ENCODE results near the gene AHDC1. TPM values are rescaled to one million over a fixed set of nuclear protein-coding genes. Genes with fewer than 3 reads are reported as not detected.
"Not testable (repeated sequence)": the region's sequence is repeated elsewhere in the genome, so short reads cannot be mapped to it uniquely, and the experiment has no call there.

The AHDC1 gene
- total RNA-seq, 1 donor from 2014 or later = 33.9 TPM

GRCh38 chr1:27513528-27513927 lies 90.4 kb downstream of the AHDC1 start:
- H3K9me3 Mint-ChIP-seq = no peaks in the 10 kb centered on the region
- peaks cover 13% of the 10 kb centered on the region for H3K4me1 Mint-ChIP-seq (ENCODE audit: low read depth)
- intact Hi-C loops (cut with micrococcal nuclease) = no loop called here
- no peaks in the 10 kb centered on the region for H3K27me3 Mint-ChIP-seq (ENCODE audit: insufficient read depth)
- no peak overlapping the region for H3K4me3 Mint-ChIP-seq
- DNase-seq (ENCODE audit: low spot score) = no peak
- H3K36me3 Mint-ChIP-seq (ENCODE audit: low read depth) = no peaks in the 10 kb centered on the region
- no peak overlapping the region for H3K27ac Mint-ChIP-seq

- DNase-seq (ENCODE audit: low spot score) = no peak
- H3K4me3 Mint-ChIP-seq = no peak overlapping the region
- H3K9me3 Mint-ChIP-seq = no peaks in the 10 kb centered on the region
- no peak overlapping the region for H3K27ac Mint-ChIP-seq
- H3K36me3 Mint-ChIP-seq (ENCODE audit: low read depth) = no peaks in the 10 kb centered on the region
- no peaks in the 10 kb centered on the region for H3K27me3 Mint-ChIP-seq (ENCODE audit: insufficient read depth)
- intact Hi-C loops (cut with micrococcal nuclease) = no loop called here
- no peaks in the 10 kb centered on the region for H3K4me1 Mint-ChIP-seq (ENCODE audit: low read depth)
Measured at GRCh38 chr1:27509127-27510080, 94.5 kb downstream of the AHDC1 start.

- intact Hi-C loops (cut with micrococcal nuclease) = no loop called here
- Mint-ChIP-seq H3K27ac (no peak overlapping the region), H3K4me3 (no peak overlapping the region), H3K36me3 (ENCODE audit: low read depth) (no peaks in the 10 kb centered on the region), H3K9me3 (no peaks in the 10 kb centered on the region), H3K4me1 (ENCODE audit: low read depth) (no peaks in the 10 kb centered on the region), H3K27me3 (ENCODE audit: insufficient read depth) (no peaks in the 10 kb centered on the region)
- no peak for DNase-seq (ENCODE audit: low spot score)
Measured at GRCh38 chr1:27507960-27508665, 95.8 kb downstream of the AHDC1 start.

GRCh38 chr1:27506703-27507102 lies 97.2 kb downstream of the AHDC1 start:
- H3K4me3 Mint-ChIP-seq = no peak overlapping the region
- no peaks in the 10 kb centered on the region for H3K9me3 Mint-ChIP-seq
- H3K36me3 Mint-ChIP-seq (ENCODE audit: low read depth) = no peaks in the 10 kb centered on the region
- intact Hi-C loops (cut with micrococcal nuclease) = no loop called here
- no peaks in the 10 kb centered on the region for H3K4me1 Mint-ChIP-seq (ENCODE audit: low read depth)
- no peak for DNase-seq (ENCODE audit: low spot score)
- no peaks in the 10 kb centered on the region for H3K27me3 Mint-ChIP-seq (ENCODE audit: insufficient read depth)
- H3K27ac Mint-ChIP-seq = no peak overlapping the region

DNA sequence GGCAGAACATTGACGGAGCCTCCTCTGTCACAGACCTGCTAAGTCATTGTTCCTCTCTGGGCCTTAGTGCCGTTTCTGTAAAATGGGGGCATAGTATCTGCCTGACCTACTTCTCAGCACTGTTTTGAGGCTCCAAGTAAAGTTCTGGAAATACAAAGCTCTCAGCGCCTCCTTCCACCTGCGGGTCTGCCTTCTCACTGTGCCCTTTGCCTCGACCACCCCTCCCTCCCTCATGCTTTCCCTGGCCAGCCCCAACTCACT lies 98.6 kb downstream of the AHDC1 start:
- intact Hi-C loops (cut with micrococcal nuclease) = no loop called here
- H3K4me3 Mint-ChIP-seq = no peak overlapping the region
- no peaks in the 10 kb centered on the region for H3K27me3 Mint-ChIP-seq (ENCODE audit: insufficient read depth)
- no peak overlapping the region for H3K27ac Mint-ChIP-seq
- H3K36me3 Mint-ChIP-seq (ENCODE audit: low read depth) = no peaks in the 10 kb centered on the region
- no peaks in the 10 kb centered on the region for H3K4me1 Mint-ChIP-seq (ENCODE audit: low read depth)
- no peak for DNase-seq (ENCODE audit: low spot score)
- H3K9me3 Mint-ChIP-seq = no peaks in the 10 kb centered on the region

DNA sequence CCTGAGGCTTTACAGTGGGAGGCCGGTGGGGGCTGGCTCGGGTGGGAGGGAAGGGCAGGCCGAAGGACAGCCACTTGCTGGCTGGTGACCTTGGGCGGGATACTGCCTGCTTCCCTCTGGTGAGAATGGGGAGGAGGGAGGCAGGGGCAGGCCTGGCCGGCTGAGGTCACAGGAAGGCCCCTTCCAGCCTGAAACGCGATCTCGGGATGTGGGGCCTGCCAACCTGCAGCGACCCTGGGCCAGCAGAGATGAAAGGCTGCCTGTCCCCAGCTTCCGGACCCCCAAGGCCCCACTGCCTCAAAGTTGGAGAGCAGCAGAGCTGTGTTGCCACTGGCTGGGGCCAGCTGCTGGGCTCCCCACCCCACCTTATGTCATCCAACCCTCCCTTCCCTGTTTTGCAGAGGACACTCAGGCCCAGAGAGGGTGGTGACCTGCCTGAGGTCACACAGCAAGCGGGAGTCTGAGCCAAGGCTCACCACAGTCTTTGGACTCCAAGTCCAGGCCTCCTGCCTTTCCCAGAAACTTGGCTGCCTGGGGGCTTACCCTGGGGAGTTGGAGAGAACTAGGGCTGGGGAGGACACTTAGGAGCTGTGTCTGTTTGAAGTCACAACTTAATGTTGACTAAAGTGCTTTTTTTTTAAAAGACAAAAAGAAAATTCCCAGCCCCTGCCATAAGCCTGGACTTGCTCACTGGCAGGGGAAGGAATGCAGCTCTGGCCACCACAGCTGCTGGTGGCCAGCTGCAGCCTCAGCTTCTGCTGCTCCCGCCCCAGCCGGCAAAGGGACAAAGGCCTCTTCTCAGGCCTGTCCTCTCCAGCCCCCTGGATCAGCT lies 99.1 kb downstream of the AHDC1 start:
- Mint-ChIP-seq H3K4me1 (ENCODE audit: low read depth) (no peaks in the 10 kb centered on the region), H3K9me3 (no peaks in the 10 kb centered on the region), H3K27me3 (ENCODE audit: insufficient read depth) (peaks cover 1% of the 10 kb centered on the region), H3K4me3 (no peak overlapping the region), H3K27ac (no peak overlapping the region), H3K36me3 (ENCODE audit: low read depth) (no peaks in the 10 kb centered on the region)
- intact Hi-C loops (cut with micrococcal nuclease) = no loop called here
- no peak for DNase-seq (ENCODE audit: low spot score)

DNA sequence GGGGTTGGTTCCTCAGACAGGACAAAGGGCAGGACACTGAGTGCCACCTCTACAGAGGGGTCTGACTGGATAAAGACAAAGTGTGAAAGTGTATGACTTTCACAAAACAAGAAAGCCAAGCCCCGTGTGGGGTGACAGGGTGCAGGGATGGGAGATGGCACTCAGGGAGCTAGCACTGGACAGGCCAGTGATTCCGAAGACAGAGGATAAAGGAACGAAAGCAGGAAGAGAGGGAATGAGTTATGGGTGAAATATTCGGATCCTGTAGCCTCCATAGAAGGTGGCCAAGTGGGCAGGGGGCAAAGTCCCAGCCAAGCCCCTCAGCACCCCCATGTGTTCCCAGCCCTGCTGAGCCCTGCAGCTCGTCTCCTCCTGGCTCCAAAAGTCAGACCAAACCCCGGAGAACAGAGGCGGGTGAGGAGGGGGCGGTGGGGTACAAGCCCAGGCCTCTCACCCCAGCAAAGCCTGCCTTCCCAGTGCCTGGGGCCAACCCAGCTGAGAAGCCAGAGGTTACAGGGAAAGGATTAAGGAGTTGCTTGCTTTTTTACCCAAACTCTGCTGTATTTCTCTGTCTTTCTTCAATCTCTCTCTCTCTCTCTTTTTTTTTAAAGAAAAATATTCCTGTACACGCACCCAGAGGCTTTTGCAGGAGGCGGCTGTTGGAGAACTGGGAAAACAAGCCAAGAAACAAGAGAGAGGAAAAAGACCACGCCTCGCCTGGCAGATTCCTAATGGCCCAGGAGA lies 99.9 kb downstream of the AHDC1 start:
- Mint-ChIP-seq H3K4me3 (no peak overlapping the region), H3K36me3 (ENCODE audit: low read depth) (no peaks in the 10 kb centered on the region), H3K27me3 (ENCODE audit: insufficient read depth) (peaks cover 1% of the 10 kb centered on the region), H3K4me1 (ENCODE audit: low read depth) (peaks cover under 1% of the 10 kb centered on the region), H3K9me3 (no peaks in the 10 kb centered on the region), H3K27ac (no peak overlapping the region)
- intact Hi-C loops (cut with micrococcal nuclease) = no loop called here
- no peak for DNase-seq (ENCODE audit: low spot score)

DNA sequence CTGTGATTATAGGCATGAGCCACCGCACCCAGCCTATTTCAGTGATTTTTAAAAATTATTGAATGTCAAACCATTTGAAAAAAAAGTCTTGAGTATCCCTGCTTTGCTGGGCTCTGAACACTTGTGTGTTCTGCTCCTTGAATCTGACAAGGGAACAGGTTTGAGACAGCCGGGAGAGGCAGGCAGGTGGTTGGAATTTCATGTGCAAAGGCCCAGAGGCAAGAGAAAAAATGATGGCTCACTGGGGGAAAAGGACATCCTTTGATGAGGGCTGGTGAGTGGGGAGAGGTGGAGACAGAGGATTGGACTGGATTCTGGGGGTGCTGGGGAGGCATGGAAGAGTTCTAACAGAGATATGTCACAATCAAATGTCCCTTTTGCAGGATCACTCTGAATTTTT lies 100.9 kb downstream of the AHDC1 start:
- intact Hi-C loops (cut with micrococcal nuclease) = no loop called here
- no peak overlapping the region for H3K4me3 Mint-ChIP-seq
- no peaks in the 10 kb centered on the region for H3K9me3 Mint-ChIP-seq
- no peak for DNase-seq (ENCODE audit: low spot score)
- H3K27me3 Mint-ChIP-seq (ENCODE audit: insufficient read depth) = peaks cover 1% of the 10 kb centered on the region
- H3K4me1 Mint-ChIP-seq (ENCODE audit: low read depth) = peaks cover 4% of the 10 kb centered on the region
- no peaks in the 10 kb centered on the region for H3K36me3 Mint-ChIP-seq (ENCODE audit: low read depth)
- no peak overlapping the region for H3K27ac Mint-ChIP-seq

DNA sequence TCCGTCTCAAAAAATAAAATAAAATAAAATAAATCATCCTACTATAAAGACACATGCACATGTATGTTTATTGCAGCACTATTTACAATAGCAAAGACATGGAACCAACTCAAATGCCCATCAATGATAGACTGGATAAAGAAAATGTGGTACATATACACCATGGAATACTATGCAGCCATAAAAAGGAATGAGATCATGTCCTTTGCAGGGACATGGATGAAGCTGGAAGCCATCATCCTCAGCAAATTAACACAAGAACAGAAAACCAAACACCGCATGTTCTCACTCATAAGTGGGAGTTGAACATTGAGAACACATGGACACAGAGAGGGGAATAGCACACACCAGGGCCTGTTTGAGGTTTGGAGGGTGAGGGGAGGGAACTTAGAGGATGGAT lies 102.8 kb downstream of the AHDC1 start:
- H3K27me3 Mint-ChIP-seq (ENCODE audit: insufficient read depth); H3K27ac Mint-ChIP-seq; intact Hi-C loops (cut with micrococcal nuclease); H3K36me3 Mint-ChIP-seq (ENCODE audit: low read depth); H3K4me1 Mint-ChIP-seq (ENCODE audit: low read depth); DNase-seq (ENCODE audit: low spot score); H3K4me3 Mint-ChIP-seq; H3K9me3 Mint-ChIP-seq: not testable (repeated sequence)

DNA sequence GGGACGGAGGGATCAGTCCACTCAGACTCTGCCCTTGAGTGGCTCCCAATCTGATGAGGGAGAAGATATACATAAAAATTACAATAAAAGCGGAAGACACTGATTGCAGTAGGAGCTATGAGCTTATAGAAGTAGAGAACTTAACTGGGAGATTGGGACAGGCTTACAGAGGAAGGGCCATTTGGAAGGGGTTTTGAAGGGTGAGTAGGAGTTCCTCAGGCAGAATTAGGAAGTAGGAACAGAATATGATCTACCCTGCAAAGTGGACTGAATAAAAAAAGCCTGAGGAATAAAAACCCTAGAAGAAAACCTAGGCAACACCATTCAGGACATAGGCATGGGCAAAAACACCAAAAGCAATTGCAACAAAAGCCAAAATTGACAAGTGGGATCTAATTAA lies 104.8 kb downstream of the AHDC1 start:
- intact Hi-C loops (cut with micrococcal nuclease) = no loop called here
- H3K27ac Mint-ChIP-seq = no peak overlapping the region
- no peaks in the 10 kb centered on the region for H3K9me3 Mint-ChIP-seq
- H3K36me3 Mint-ChIP-seq (ENCODE audit: low read depth) = no peaks in the 10 kb centered on the region
- peaks cover 4% of the 10 kb centered on the region for H3K4me1 Mint-ChIP-seq (ENCODE audit: low read depth)
- H3K4me3 Mint-ChIP-seq = no peak overlapping the region
- DNase-seq (ENCODE audit: low spot score) = no peak
- H3K27me3 Mint-ChIP-seq (ENCODE audit: insufficient read depth) = peaks cover 1% of the 10 kb centered on the region

GRCh38 chr1:27496604-27497155 lies 107.3 kb downstream of the AHDC1 start:
- H3K4me1 Mint-ChIP-seq (ENCODE audit: low read depth) = peaks cover 9% of the 10 kb centered on the region
- no peak for DNase-seq (ENCODE audit: low spot score)
- no peaks in the 10 kb centered on the region for H3K36me3 Mint-ChIP-seq (ENCODE audit: low read depth)
- H3K27ac Mint-ChIP-seq = no peak overlapping the region
- no peaks in the 10 kb centered on the region for H3K9me3 Mint-ChIP-seq
- intact Hi-C loops (cut with micrococcal nuclease) = no loop called here
- no peak overlapping the region for H3K4me3 Mint-ChIP-seq
- peaks cover 1% of the 10 kb centered on the region for H3K27me3 Mint-ChIP-seq (ENCODE audit: insufficient read depth)

DNA sequence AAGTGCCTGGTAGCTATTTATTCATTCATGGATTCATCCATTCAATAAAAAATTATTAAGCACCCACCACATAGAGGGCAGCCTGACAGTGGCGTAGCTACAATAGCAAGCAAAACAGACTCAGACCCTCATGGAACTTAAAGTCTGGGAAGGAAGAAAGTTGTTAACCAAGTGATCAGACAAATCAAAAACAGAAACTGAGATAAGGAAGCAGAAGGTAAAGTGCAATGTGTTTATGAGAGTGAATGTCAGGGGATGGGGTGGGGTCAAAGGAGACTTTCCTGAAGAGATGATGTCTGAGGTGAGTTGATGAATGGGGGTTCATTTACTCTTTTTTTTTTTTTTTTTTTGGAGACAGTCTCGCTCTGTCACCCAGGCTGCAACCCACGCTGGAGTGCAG lies 111.1 kb downstream of the AHDC1 start:
- H3K27me3 Mint-ChIP-seq (ENCODE audit: insufficient read depth) = no peaks in the 10 kb centered on the region
- H3K4me3 Mint-ChIP-seq = no peak overlapping the region
- H3K27ac Mint-ChIP-seq = no peak overlapping the region
- peaks cover 4% of the 10 kb centered on the region for H3K36me3 Mint-ChIP-seq (ENCODE audit: low read depth)
- H3K9me3 Mint-ChIP-seq = no peaks in the 10 kb centered on the region
- no peak for DNase-seq (ENCODE audit: low spot score)
- intact Hi-C loops (cut with micrococcal nuclease) = no loop called here
- H3K4me1 Mint-ChIP-seq (ENCODE audit: low read depth) = peaks cover 27% of the 10 kb centered on the region

Measured in activated T-helper 1 cell treated with anti-CD3 and anti-CD28 coated beads, Interleukin-12 subunit alpha, Interleukin-12 subunit beta, Interleukin-2, Interleukin-4 antibody, amounts not matched to agents 30 ng/mL and 10 ng/mL and 1 ng/mL, durations not matched to agents 14 hours and 24 hours and 36 hours (primary cell).